Stimulated activated CD8-positive, alpha-beta memory T cell treated with anti-CD3 and anti-CD28 coated beads, Interleukin-12 subunit alpha, Interleukin-12 subunit beta, amount 100 ng/mL, for 24 hours (primary cell): ENCODE results near the gene AUTS2.
"Not testable (repeated sequence)": the region's sequence is repeated elsewhere in the genome, so short reads cannot be mapped to it uniquely, and the experiment has no call there.

ENCODE experiments used
- DNase-seq: peaks from one replicate; pipeline ENCODE4 v3.0.0-alpha.2; 2020; ENCODE audit errors: extremely low read depth

The AUTS2 gene

GRCh38 chr7:69761290-69761922 lies 163.1 kb downstream of the AUTS2 start:
- no peak for DNase-seq

DNA sequence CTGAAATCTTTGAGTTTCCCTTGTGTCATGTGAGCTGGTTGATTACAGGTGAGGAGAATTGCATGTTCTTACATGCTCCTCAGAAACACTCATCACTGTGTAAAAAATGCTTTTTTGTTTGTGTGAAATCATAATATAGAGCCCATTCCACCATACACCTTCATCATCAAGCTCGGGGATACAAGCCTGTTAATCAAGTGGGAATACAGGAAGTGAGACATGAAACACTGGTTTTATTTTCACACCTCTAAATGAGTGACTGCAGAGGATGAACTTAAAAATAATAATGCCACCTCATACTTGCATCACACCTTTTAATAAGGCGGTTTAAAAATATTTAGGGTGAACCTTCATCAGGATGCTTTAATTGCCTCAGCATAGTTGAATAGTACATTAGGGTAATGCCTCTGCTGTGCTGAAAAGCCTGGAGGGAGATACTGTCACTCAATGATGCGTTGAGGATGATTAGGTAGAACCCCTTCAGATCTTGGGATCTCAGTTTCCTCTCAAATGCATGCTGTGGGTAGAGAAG lies 164.6 kb downstream of the AUTS2 start:
- DNase-seq = no peak

- no peak for DNase-seq
Measured at GRCh38 chr7:69763513-69763912, 165.2 kb downstream of the AUTS2 start.

GRCh38 chr7:69764147-69764546 lies 165.9 kb downstream of the AUTS2 start:
- no peak for DNase-seq

- DNase-seq = no peak
Measured at GRCh38 chr7:69764681-69765080, 166.4 kb downstream of the AUTS2 start.

GRCh38 chr7:69765879-69766278 lies 167.6 kb downstream of the AUTS2 start:
- DNase-seq = no peak

DNA sequence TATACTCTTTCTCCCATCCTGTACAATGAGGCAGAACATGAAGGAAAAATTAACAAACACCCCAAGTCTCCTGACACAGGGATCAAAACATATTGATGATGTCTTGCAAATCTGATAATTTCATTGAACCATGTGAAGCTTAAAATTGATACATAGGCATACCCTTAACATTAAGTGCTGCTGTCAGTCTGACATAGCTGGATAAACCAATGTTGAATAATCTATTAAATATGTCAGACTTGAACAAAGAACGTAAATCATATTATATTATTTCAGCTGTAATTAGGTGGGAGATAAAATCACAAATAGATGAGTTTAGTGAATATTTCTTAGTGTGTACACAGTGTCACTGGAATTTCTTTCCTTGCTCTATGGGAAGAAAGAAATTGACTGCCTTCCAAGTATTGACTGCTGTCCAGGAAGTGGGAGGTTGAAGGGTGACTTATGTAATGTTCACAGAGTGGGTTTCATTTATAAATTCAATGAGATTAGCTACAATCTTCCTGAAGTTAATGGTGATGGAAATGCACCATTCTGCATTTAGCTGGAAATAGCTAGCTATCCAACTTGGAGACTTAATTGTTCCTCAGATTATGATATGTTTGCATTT lies 170.8 kb downstream of the AUTS2 start:
- DNase-seq = no peak

DNA sequence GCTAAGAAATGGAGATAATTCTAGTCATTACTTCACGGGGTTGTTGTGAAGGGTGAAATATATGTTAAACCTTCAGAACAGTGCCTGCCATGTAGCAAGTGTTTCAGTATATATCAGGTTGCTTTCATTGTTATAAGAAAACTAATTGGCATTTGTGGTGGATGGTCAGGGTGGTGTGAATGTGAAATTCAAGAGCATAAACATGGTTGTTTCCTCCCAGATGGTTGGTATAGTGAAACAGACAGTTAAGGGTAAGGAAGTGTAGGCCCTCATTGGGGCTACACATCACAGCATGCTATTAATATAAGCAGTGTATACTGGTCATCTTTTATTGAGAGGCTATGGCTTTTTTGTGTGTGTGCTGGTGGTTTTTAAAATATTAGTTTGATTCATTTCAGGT lies 171.6 kb downstream of the AUTS2 start:
- no peak for DNase-seq

- no peak for DNase-seq
Measured at GRCh38 chr7:69770613-69771012, 172.3 kb downstream of the AUTS2 start.

GRCh38 chr7:69772718-69773436 lies 174.6 kb downstream of the AUTS2 start:
- DNase-seq = no peak

DNA sequence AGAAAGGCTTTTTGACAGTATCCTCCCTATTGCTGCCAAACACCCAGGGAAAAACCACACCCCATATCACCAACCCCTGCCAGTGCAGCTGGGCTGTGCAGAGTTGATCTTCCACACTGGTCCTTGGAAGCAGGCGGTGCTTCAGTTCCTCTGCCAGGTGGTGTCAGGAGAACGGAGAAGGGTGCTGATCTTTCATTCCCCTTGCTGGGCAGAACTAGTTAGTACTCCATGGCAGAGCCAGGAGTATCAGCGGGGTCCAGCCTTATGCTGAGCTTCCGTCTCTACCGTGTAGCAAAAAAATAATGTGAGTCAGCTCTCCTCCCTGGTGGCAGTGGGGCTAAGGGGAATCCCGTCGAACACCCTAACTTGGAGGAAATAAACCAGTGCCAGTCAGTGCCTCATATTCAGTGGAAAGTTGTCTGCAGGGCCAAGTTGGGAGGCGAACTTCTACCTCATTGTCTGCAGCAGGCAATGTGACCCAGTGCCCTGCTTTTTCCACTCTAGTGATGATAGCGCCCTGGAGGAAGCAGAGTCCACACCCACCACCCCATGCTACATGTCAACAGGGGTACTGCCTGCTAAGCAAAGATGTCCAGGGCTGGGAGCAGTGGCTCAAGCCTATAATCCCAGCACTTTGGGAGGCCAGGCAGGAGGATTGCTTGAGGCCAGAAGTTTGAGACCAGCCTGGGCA lies 175.4 kb downstream of the AUTS2 start:
- no peak for DNase-seq

GRCh38 chr7:69775231-69775771 lies 177.0 kb downstream of the AUTS2 start:
- no peak for DNase-seq

GRCh38 chr7:69776611-69777010 lies 178.3 kb downstream of the AUTS2 start:
- no peak for DNase-seq

GRCh38 chr7:69778138-69778537 lies 179.9 kb downstream of the AUTS2 start:
- no peak for DNase-seq

DNA sequence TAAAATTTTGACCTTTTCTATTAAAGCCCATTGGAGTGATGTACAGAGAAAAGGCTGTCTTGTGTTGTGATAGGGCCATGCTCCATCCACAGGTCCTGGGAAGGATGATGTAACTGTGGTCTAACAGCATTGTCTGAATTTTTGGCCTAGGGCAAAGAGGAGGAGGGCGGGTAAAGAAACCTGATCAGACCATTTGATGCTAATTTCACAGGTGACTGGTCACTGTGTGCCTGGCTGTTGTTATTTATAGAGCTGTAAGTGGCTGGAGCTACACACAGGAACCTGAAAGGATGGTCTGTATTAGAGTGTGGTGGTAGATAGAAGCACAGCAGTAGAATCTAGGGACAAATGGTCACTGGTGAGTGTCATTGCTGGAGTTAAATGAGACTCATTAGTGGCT lies 182.1 kb downstream of the AUTS2 start:
- DNase-seq = no peak

GRCh38 chr7:69781412-69781846 lies 183.2 kb downstream of the AUTS2 start:
- DNase-seq = no peak

- no peak for DNase-seq
Measured at GRCh38 chr7:69782917-69783684, 184.8 kb downstream of the AUTS2 start.

- DNase-seq = not testable (repeated sequence)
Measured at GRCh38 chr7:69786130-69786529, 187.9 kb downstream of the AUTS2 start.

- DNase-seq = no peak
Measured at GRCh38 chr7:69786730-69787395, 188.6 kb downstream of the AUTS2 start.

- no peak for DNase-seq
Measured at GRCh38 chr7:69787736-69788431, 189.6 kb downstream of the AUTS2 start.
